HL-60/S4 (cell line): ENCODE data around the gene ZNF254.
"Not testable (repeated sequence)": the region's sequence is repeated elsewhere in the genome, so short reads cannot be mapped to it uniquely, and the experiment has no call there.

Experiments used
- in situ Hi-C: fragments of 300-500 bp; cut with MboI; formaldehyde crosslinking; loops from 2 replicates; pipeline ENCODE4 v1.14.3; 2022; ENCODE audit warnings: low sequenced_read_pairs

The ZNF254 gene

GRCh38 chr19:24086974-24087595 is at the start of gene ZNF254:
Gene ZNF254, plus strand, starts transcription at chr19:24087187. Its CDS starts 121 bp downstream, at chr19:24087308.
- in situ Hi-C loops = no loop called here

DNA sequence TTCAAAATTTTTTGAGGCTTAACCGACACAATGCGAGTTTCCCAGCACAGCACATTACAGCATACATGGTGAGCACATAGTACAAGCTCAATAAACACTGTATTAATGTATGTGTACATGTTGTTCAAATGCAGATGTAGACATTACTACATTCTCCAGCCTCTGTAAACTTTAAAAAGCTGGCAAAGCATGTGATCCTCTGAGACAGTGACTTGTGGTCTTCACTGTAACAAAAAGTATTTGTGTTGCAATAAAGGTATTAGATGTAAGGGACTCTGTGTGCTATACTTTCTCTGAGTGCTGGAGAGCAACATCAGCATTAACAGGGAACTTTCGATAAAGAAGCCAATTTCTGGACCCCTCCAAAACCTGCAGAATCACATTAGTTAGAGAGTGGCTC is 46.4 kb upstream of the ZNF254 start:
- in situ Hi-C loops = no loop called here

DNA sequence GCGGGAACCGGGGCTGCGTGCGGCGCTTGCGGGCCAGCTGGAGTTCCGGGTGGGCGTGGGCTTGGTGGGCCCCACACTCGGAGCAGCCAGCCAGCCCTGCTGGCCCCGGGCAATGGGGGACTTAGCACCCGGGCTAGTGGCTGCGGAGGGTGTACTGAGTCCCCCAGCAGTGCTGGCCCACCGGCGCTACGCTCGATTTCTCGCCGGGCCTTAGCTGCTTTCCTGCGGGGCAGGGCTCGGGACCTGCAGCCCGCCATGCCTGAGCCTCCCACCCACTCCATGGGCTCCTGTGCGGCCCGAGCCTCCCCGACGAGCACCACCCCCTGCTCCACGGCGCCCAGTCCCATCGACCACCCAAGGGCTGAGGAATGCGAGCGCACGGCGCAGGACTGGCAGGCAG is 45.7 kb upstream of the ZNF254 start:
- in situ Hi-C loops = not testable (repeated sequence)

DNA sequence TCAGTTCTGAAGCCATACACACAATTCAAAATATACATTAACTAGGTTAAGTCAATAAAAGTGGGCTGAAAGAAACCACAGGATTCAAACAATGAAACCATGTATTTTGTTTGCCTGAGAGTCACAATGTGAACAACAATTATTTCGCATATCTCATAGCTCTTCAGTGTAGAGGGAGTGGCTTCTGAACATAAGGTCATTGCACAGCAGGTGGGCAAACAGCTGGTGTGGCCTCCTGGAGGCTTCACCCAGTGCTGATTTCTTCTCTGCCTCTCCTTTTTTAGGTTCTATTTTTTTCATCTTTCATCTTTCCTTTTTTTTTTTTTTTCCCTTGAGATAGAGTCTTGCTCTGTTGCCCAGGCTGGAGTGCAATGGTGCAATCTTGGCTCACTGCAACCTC is 40.4 kb upstream of the ZNF254 start:
- in situ Hi-C loops = no loop called here

DNA sequence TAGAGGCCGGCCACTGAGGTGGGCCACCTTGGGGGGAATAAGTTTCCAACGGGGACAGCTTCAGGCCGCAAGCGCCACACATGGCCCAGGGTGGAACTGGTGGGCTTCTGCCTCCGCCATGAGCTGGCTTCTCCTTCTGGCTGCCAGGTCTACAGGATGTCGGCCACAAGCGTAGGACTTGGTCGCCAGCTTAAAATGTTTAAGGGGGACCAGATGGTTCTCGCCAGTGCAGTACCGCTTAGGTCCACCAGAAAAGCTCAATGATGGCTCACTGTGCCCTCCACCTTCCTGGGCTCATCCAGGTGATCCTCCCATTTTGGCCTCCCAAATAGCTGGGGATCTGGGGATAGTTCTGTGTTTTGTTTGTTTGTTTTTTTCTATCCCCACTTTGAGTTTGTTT is 38.7 kb upstream of the ZNF254 start:
- in situ Hi-C loops = no loop called here

GRCh38 chr19:24049537-24049936 is 37.5 kb upstream of the ZNF254 start:
- in situ Hi-C loops = no loop called here

DNA sequence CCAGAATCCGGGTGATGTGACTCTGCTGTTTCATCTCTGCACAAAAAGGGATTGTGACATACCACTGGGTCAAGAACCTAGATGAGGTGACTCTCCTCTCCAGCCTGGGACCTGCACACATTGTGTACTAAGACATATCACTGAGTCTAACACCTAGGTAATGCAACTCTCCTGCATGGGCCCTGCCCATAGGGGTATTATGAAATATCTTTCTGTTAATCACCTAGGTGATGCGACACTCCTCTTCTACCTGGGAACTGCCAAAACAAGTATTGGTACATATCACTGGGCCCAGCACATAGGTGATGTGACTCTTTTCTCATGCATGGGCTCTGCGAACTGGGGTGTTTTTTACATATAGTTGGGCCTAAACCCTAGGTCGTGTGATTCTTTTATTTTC is 35.5 kb upstream of the ZNF254 start:
- in situ Hi-C loops = no loop called here

- in situ Hi-C loops = no loop called here
These were observed 34.2 kb upstream of the ZNF254 start for GRCh38 chr19:24052811-24053210.

DNA sequence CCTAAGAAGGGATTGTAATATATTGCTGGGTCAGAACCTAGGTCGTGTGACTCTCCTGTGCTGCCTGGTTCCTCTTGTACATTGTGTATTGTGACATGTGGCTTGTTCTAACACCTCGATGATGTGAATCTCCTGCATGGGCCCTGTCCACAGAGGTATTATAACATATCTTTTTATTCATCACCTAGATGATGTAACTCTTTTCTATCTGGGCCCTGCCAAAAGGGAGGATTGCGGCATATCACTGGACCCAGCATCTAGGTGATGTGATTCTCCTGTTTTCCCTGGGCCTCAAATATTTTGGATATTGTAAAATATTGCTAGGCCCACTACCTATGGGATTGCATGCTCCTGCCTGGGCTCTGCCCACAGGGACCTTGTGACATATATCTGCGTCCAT is 33.4 kb upstream of the ZNF254 start:
- in situ Hi-C loops = no loop called here

DNA sequence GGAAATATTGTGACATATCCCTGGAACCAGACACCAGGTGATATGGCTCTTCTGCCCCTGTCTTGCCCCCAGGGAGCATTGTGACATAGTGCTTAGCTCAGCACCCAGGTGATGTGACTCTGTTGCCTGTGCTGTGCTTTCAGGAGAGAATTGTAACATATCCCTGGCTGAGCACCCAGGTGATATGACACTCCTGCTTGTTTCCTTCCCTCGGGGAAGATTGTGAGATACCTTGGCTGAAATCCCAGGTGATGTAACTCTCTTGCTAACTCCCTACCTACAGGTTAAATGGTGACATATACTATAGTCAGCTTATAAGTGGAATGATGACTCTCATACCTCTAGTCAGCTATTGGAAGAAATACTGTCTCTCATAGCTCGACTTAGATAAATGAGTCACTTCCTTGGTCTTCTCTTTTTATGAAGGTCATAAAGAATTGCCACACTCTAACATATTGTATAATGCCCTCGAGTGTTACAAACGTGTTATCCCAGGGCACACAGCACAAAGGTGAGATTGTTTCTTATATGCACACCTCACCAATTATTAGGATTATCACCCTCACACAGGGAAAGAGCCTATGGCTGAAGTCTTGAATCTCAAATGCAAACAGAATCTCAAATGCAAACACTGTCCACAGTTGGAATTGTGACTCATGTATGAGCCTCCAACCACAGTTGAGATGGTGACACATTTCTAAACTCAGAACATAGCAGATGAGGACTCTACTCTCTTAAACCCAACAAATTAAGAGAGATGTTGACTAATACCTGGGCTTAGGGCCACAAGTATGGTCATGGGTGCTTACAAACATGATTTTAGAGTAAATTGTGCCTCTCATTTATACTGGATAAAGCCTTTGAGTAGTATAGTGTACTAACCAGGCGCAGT is 32.7 kb upstream of the ZNF254 start:
- in situ Hi-C loops = no loop called here

GRCh38 chr19:24055548-24055947 is 31.4 kb upstream of the ZNF254 start:
- in situ Hi-C loops = no loop called here

GRCh38 chr19:24057144-24057543 is 29.8 kb upstream of the ZNF254 start:
- in situ Hi-C loops = no loop called here

- in situ Hi-C loops = no loop called here
These were observed 27.3 kb upstream of the ZNF254 start for GRCh38 chr19:24059563-24060295.

DNA sequence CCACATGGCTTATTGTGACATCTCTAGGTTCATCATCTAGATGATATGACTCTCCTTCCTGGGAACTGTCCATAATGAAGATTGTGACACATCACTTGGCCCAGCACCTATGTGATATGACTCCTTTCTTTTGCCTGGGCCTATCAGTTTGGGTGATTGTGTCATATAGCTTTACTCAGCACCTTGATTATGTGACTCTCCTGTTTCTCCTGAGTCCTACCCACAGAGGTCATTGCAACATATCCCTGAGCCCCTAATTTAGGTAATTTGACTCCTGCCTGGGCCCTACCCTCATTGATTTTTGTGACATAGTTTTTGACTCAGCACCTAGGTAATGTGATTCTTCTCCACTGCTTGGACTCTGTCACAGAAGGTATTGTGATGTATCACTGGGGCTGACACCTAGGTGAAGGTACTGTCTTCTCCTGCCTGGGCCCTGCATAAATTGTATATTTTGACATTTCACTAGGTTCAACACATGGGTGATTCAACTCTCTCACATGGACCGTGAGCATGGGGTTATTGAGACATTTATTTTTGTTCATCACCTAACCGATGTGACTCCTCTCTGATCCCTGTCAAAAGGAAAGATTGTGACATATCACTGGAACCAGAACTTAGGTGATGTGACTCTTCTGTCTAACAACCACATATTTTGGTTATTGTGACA is 26.2 kb upstream of the ZNF254 start:
- in situ Hi-C loops = no loop called here

GRCh38 chr19:24062190-24062589 is 24.8 kb upstream of the ZNF254 start:
- in situ Hi-C loops = no loop called here

DNA sequence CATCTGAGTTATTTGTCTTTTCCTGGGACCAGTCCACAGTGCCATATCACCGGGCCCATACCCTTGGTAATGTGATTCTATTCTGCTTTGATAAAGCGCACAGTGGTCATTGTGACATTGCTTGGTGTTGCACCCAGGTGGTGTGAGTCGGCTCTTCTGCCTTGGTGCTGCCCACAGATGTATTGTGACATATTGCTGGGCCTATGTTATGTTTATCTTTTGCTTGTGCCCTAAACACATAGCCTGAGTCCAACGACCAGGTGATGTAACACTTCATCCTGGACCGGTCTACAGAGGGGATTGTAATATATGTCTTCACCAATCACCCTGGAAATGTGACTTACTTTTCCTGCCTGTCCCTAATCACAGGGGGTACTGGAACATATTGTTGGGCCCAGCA is 23.7 kb upstream of the ZNF254 start:
- in situ Hi-C loops = no loop called here

DNA sequence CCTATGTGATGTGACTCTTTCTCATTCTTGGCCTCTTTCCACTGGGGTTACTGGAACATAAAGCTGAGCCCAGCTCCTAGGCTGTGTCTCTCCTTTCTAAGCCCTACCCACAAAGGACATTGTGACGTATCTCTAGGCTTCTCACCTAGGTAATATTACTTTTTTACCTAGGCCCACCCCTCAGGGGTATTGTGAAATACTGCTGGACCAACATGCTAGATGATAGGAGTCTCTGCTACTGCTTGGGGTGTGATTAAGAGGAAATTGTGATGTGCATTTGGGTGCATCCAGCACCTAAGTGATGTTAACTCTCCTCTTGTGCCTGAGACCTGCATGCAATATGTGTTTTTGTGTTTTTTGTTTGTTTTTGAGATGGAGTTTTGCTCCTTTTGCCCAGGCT is 22.8 kb upstream of the ZNF254 start:
- in situ Hi-C loops = no loop called here

GRCh38 chr19:24065243-24065642 is 21.7 kb upstream of the ZNF254 start:
- in situ Hi-C loops = no loop called here

DNA sequence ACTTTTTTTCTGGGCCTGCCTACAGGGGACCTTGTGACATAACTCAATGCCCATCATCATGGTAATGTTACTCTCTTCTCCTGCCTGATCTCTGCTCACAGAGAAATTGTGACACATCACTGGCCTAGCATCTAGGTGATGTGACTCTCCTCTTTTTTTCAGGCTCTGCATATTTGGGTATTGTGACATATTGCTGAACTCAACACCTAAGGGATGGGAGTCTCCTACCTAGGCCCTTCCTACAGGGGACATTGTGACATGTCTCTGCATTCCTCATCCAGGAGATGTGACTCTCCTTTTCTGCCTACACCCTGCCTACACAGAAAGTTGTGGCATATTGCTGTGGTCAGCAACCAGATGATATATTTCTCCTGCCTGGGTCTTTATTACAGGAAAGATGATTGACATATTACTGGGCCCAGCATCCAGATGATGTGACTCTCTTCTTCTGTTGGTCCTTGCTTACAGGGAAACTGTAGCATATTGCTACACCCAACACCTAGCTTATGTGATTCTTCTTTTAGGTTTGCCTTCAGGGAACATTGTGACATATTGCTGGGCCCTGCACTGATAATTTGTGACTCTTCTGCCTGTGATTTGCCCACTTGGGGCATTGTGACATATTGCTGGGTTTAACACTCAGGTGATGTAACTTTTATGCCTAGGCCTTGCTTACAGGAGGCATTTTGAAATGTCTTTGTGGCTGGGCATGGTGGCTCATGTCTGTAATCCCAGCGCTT is 21.0 kb upstream of the ZNF254 start:
- in situ Hi-C loops = no loop called here

DNA sequence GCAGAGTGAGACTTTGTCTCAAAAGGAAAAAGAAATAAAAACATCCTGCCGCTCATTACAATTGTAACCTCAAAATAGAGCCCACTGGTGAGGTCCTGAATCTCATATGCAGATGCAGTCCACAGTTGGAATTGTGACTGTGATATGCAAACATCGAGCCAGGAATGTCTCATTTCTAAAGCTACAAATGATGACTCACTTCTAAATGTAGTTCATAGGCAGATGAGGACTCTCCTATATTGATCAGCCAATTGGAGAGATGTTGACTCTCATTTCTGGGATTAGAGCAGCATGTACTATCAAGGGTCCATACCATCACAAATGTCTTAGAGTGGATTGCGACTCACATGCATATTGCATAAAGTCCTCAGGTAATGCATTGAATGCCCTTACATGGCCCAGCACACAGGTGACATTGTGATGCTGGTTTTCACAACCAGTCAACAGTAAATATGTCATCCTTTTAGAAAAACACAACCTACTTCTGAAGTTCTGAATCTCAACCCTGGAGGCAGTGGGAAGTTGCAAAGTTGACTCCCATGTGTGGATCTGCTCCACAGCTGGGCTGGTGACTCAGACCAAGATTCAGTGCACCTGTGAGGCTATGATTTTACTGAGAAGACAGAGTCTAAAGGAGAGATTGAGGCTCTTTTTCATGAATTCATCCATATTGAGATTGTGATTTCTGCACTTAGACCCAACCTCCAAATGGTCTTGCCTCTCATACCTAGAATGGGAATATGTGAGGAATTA is 16.9 kb upstream of the ZNF254 start:
- in situ Hi-C loops = no loop called here
